Hepatocyte (in vitro differentiated cells): ENCODE measurements around the gene WDR33. TPM values are rescaled to one million over a fixed set of nuclear protein-coding genes. Genes with fewer than 3 reads are reported as not detected.

ENCODE experiments used
- DNase-seq: peaks from one replicate; pipeline ENCODE4 v3.0.0-alpha.2; 2016; ENCODE audit warnings: low spot score
- H2AFZ ChIP-seq: fragments of 200-600 bp; sonication (generic); 2 replicates; pipeline ENCODE4 v1.6.0; 2016; ENCODE audit warnings: antibody characterized with exemption, mild to moderate bottlenecking
- H3K27ac ChIP-seq: fragments of 200-600 bp; sonication (generic); 2 replicates; pipeline ENCODE4 v1.5.1; 2016; ENCODE audit warnings: mild to moderate bottlenecking
- H3K27me3 ChIP-seq: fragments of 200-600 bp; sonication (generic); 2 replicates; pipeline ENCODE4 v1.6.1; 2016
- H3K36me3 ChIP-seq: fragments of 200-600 bp; sonication (generic); replicated peaks from 2 replicates; pipeline ENCODE4 v1.5.1; 2016; ENCODE audit warnings: low read depth; ENCODE audit not compliant: insufficient read depth
- H3K4me1 ChIP-seq: fragments of 200-600 bp; sonication (generic); 2 replicates; pipeline ENCODE4 v1.5.1; 2016; ENCODE audit warnings: mild to moderate bottlenecking, moderate library complexity; ENCODE audit not compliant: insufficient read depth
- H3K4me2 ChIP-seq: fragments of 200-600 bp; sonication (generic); 2 replicates; pipeline ENCODE4 v1.6.0; 2016
- H3K4me3 ChIP-seq: fragments of 200-600 bp; sonication (generic); 2 replicates; pipeline ENCODE4 v1.5.1; 2016; ENCODE audit warnings: mild to moderate bottlenecking
- H3K79me2 ChIP-seq: fragments of 200-600 bp; sonication (generic); 2 replicates; pipeline ENCODE4 v1.6.0; 2017; ENCODE audit warnings: mild to moderate bottlenecking
- H3K9me2 ChIP-seq: fragments of 200-600 bp; sonication (generic); replicated peaks from 2 replicates; pipeline ENCODE4 v1.6.0; 2017; ENCODE audit warnings: mild to moderate bottlenecking; ENCODE audit not compliant: insufficient read depth
- H3K9me3 ChIP-seq: fragments of 200-600 bp; sonication (generic); 2 replicates; pipeline ENCODE4 v1.5.1; 2016; ENCODE audit warnings: low read depth, mild to moderate bottlenecking
- H4K20me1 ChIP-seq: fragments of 200-600 bp; sonication (generic); 2 replicates; pipeline ENCODE4 v1.6.0; 2016; ENCODE audit warnings: mild to moderate bottlenecking; ENCODE audit not compliant: insufficient read depth, poor library complexity, severe bottlenecking
- CTCF ChIP-seq: fragments of 200-600 bp; sonication (generic); IDR thresholded peaks from 2 replicates; pipeline ENCODE4 v1.5.1; 2016; ENCODE audit warnings: antibody characterized with exemption, mild to moderate bottlenecking; ENCODE audit not compliant: poor library complexity
- EZH2 ChIP-seq: fragments of 200-600 bp; sonication (generic); IDR thresholded peaks from 2 replicates; pipeline ENCODE4 v1.6.1; 2016; ENCODE audit warnings: antibody characterized with exemption, mild to moderate bottlenecking, borderline replicate concordance
- EZH2phosphoT487 ChIP-seq: fragments of 200-600 bp; sonication (generic); IDR thresholded peaks from one replicate; pipeline ENCODE4 v1.6.1; 2018; ENCODE audit warnings: antibody characterized with exemption, mild to moderate bottlenecking, low read depth, moderate library complexity; ENCODE audit not compliant: unreplicated experiment, severe bottlenecking
- WGBS: methylation state at CpG from one replicate; pipeline ENCODE4 v1.1.6; 2016; ENCODE audit warnings: low lambda C conversion rate; ENCODE audit errors: missing lambda C conversion rate; 5-methylcytosine and 5-hydroxymethylcytosine counted together
- polyA plus RNA-seq: library from polyadenylated mRNA; unstranded; fragments of >200 nt; fragmentation: Nextera tagmentation; extraction: Ambion mirVana; gene quantifications from 2 replicates; pipeline ENCODE4 v1.2.1, GENCODE V29; 2016
- total RNA-seq: library from RNA; depleted of rRNA; stranded (reverse); fragments of >200 nt; gene quantifications from 2 replicates; pipeline ENCODE4 v1.2.3, GENCODE V29; 2014

WDR33 gene
- total and polyA plus RNA-seq, 2 experiments from 2014 or later: 43.3 to 47.5 TPM

GRCh38 chr2:127713562-127713961 is 97.4 kb downstream of the WDR33 start:
- TF ChIP-seq EZH2 (no peak), CTCF (no peak), EZH2phosphoT487 (no peak)
- no peaks in the 10 kb centered on the region for H3K79me2 ChIP-seq
- no peaks in the 10 kb centered on the region for H3K9me2 ChIP-seq
- no peak for DNase-seq
- no peaks in the 10 kb centered on the region for H3K36me3 ChIP-seq
- no peak overlapping the region for H3K4me3 ChIP-seq
- H3K9me3 ChIP-seq: no peaks in the 10 kb centered on the region
- WGBS: 98% methylated on average over 24 of the region's 25 CpGs
- H4K20me1 ChIP-seq: no peaks in the 10 kb centered on the region
- H3K4me2 ChIP-seq: no peak overlapping the region
- no peak overlapping the region for H2AFZ ChIP-seq
- H3K27ac ChIP-seq: no peak overlapping the region
- no peaks in the 10 kb centered on the region for H3K27me3 ChIP-seq
- H3K4me1 ChIP-seq: no peaks in the 10 kb centered on the region

- no peaks in the 10 kb centered on the region for H3K9me3 ChIP-seq
- no peak overlapping the region for H3K4me2 ChIP-seq
- H3K27ac ChIP-seq: no peak overlapping the region
- H3K27me3 ChIP-seq: no peaks in the 10 kb centered on the region
- H2AFZ ChIP-seq: no peak overlapping the region
- H3K4me1 ChIP-seq: no peaks in the 10 kb centered on the region
- H4K20me1 ChIP-seq: no peaks in the 10 kb centered on the region
- no peaks in the 10 kb centered on the region for H3K36me3 ChIP-seq
- 88% methylated on average over 2 of the region's 2 CpGs for WGBS
- no peaks in the 10 kb centered on the region for H3K9me2 ChIP-seq
- no peak overlapping the region for H3K4me3 ChIP-seq
- TF ChIP-seq EZH2 (no peak), EZH2phosphoT487 (no peak), CTCF (no peak)
- no peak for DNase-seq
- no peaks in the 10 kb centered on the region for H3K79me2 ChIP-seq
These were observed 98.0 kb downstream of the WDR33 start for GRCh38 chr2:127712999-127713398.

GRCh38 chr2:127709336-127709735 is 101.6 kb downstream of the WDR33 start:
- H3K79me2 ChIP-seq: peaks cover 5% of the 10 kb centered on the region
- H3K36me3 ChIP-seq: no peaks in the 10 kb centered on the region
- no peak overlapping the region for H3K27ac ChIP-seq
- H2AFZ ChIP-seq: no peak overlapping the region
- H4K20me1 ChIP-seq: no peaks in the 10 kb centered on the region
- no peaks in the 10 kb centered on the region for H3K9me2 ChIP-seq
- no peaks in the 10 kb centered on the region for H3K27me3 ChIP-seq
- no peaks in the 10 kb centered on the region for H3K9me3 ChIP-seq
- H3K4me2 ChIP-seq: no peak overlapping the region
- H3K4me3 ChIP-seq: no peak overlapping the region
- DNase-seq: no peak
- TF ChIP-seq CTCF (no peak), EZH2phosphoT487 (no peak), EZH2 (no peak)
- H3K4me1 ChIP-seq: no peaks in the 10 kb centered on the region
- WGBS: 95% methylated on average over 13 of the region's 13 CpGs
